ENCODE data around the gene SLC7A1.
"Not testable (repeated sequence)": the region's sequence is repeated elsewhere in the genome, so short reads cannot be mapped to it uniquely, and the experiment has no call there.

SLC7A1 gene

GRCh38 chr13:29595380-29596063 lies at the start of gene SLC7A1:
Gene SLC7A1, minus strand, starts transcription at chr13:29595688. Its CDS starts 59,500 bp downstream, at chr13:29536188.
- Histone ChIP-seq H3K27me3 (ENCODE audit: control insufficient read depth in 2 of 2, insufficient read depth in 2 of 2, low read length in 2 of 2) (peaks cover 0 to 2% of the 10 kb centered on the region in 2 donors), H3K9me3 (ENCODE audit: control insufficient read depth in 2 of 2, low read length in 2 of 2) (no peaks in the 10 kb centered on the region), H3K27ac (ENCODE audit: low read depth in 2 of 2, low read length in 2 of 2) (peak within 1 kb of the TSS; percentile 77 to 82), H3K36me3 (ENCODE audit: control insufficient read depth in 2 of 2, insufficient read depth in 2 of 2, low read length in 2 of 2) (no peaks in the 10 kb centered on the region), H3K9ac (ENCODE audit: low read depth in 1 of 2, low read length in 2 of 2) (peak within 1 kb of the TSS; percentile 74 to 89), H3K4me1 (ENCODE audit: control insufficient read depth in 2 of 2, insufficient read depth in 2 of 2, low read length in 2 of 2) (peaks cover 4 to 8% of the 10 kb centered on the region in 2 donors), H3K4me3 (ENCODE audit: low read length in 2 of 2) (peak within 1 kb of the TSS; percentile 80 to 82)

GRCh38 chr13:29640665-29641064 lies 45.2 kb upstream of the SLC7A1 start:
- Histone ChIP-seq H3K9me3 (ENCODE audit: control insufficient read depth in 2 of 2, low read length in 2 of 2) (no peaks in the 10 kb centered on the region), H3K27ac (ENCODE audit: low read depth in 2 of 2, low read length in 2 of 2) (no peak overlapping the region), H3K4me1 (ENCODE audit: control insufficient read depth in 2 of 2, insufficient read depth in 2 of 2, low read length in 2 of 2) (peaks cover 0 to 3% of the 10 kb centered on the region in 2 donors), H3K4me3 (ENCODE audit: low read length in 2 of 2) (no peak overlapping the region), H3K27me3 (ENCODE audit: control insufficient read depth in 2 of 2, insufficient read depth in 2 of 2, low read length in 2 of 2) (no peaks in the 10 kb centered on the region), H3K36me3 (ENCODE audit: control insufficient read depth in 2 of 2, insufficient read depth in 2 of 2, low read length in 2 of 2) (no peaks in the 10 kb centered on the region), H3K9ac (ENCODE audit: low read depth in 1 of 2, low read length in 2 of 2) (no peak overlapping the region)

- not testable (repeated sequence) for H3K4me3 ChIP-seq (ENCODE audit: low read length in 2 of 2); H3K9me3 ChIP-seq (ENCODE audit: control insufficient read depth in 2 of 2, low read length in 2 of 2); H3K36me3 ChIP-seq (ENCODE audit: control insufficient read depth in 2 of 2, insufficient read depth in 2 of 2, low read length in 2 of 2); H3K27me3 ChIP-seq (ENCODE audit: control insufficient read depth in 2 of 2, insufficient read depth in 2 of 2, low read length in 2 of 2); H3K9ac ChIP-seq (ENCODE audit: low read depth in 1 of 2, low read length in 2 of 2); H3K4me1 ChIP-seq (ENCODE audit: control insufficient read depth in 2 of 2, insufficient read depth in 2 of 2, low read length in 2 of 2); H3K27ac ChIP-seq (ENCODE audit: low read depth in 2 of 2, low read length in 2 of 2)
These were observed 41.3 kb upstream of the SLC7A1 start for GRCh38 chr13:29636831-29637230.

GRCh38 chr13:29624997-29625396 lies 29.5 kb upstream of the SLC7A1 start:
- no peaks in the 10 kb centered on the region for H3K27me3 ChIP-seq (ENCODE audit: control insufficient read depth in 2 of 2, insufficient read depth in 2 of 2, low read length in 2 of 2)
- H3K9me3 ChIP-seq (ENCODE audit: control insufficient read depth in 2 of 2, low read length in 2 of 2), result no peaks in the 10 kb centered on the region
- H3K4me1 ChIP-seq (ENCODE audit: control insufficient read depth in 2 of 2, insufficient read depth in 2 of 2, low read length in 2 of 2), result no peaks in the 10 kb centered on the region
- H3K36me3 ChIP-seq (ENCODE audit: control insufficient read depth in 2 of 2, insufficient read depth in 2 of 2, low read length in 2 of 2), result no peaks in the 10 kb centered on the region
- H3K9ac ChIP-seq (ENCODE audit: low read depth in 1 of 2, low read length in 2 of 2), result no peak overlapping the region
- no peak overlapping the region for H3K4me3 ChIP-seq (ENCODE audit: low read length in 2 of 2)
- no peak overlapping the region for H3K27ac ChIP-seq (ENCODE audit: low read depth in 2 of 2, low read length in 2 of 2)

- Histone ChIP-seq H3K36me3 (ENCODE audit: control insufficient read depth in 2 of 2, insufficient read depth in 2 of 2, low read length in 2 of 2) (no peaks in the 10 kb centered on the region), H3K9me3 (ENCODE audit: control insufficient read depth in 2 of 2, low read length in 2 of 2) (no peaks in the 10 kb centered on the region), H3K27me3 (ENCODE audit: control insufficient read depth in 2 of 2, insufficient read depth in 2 of 2, low read length in 2 of 2) (no peaks in the 10 kb centered on the region), H3K9ac (ENCODE audit: low read depth in 1 of 2, low read length in 2 of 2) (no peak overlapping the region), H3K4me3 (ENCODE audit: low read length in 2 of 2) (no peak overlapping the region), H3K27ac (ENCODE audit: low read depth in 2 of 2, low read length in 2 of 2) (no peak overlapping the region), H3K4me1 (ENCODE audit: control insufficient read depth in 2 of 2, insufficient read depth in 2 of 2, low read length in 2 of 2) (no peaks in the 10 kb centered on the region)
These were observed 26.4 kb upstream of the SLC7A1 start for GRCh38 chr13:29621841-29622240.

- no peak overlapping the region for H3K27ac ChIP-seq (ENCODE audit: low read depth in 2 of 2, low read length in 2 of 2)
These were observed 25.7 kb upstream of the SLC7A1 start for GRCh38 chr13:29621051-29621800.

GRCh38 chr13:29619995-29620394 lies 24.5 kb upstream of the SLC7A1 start:
- H3K4me3 ChIP-seq (ENCODE audit: low read length in 2 of 2), result no peak overlapping the region
- H3K27ac ChIP-seq (ENCODE audit: low read depth in 2 of 2, low read length in 2 of 2), result no peak overlapping the region
- H3K27me3 ChIP-seq (ENCODE audit: control insufficient read depth in 2 of 2, insufficient read depth in 2 of 2, low read length in 2 of 2), result no peaks in the 10 kb centered on the region
- no peak overlapping the region for H3K9ac ChIP-seq (ENCODE audit: low read depth in 1 of 2, low read length in 2 of 2)
- no peaks in the 10 kb centered on the region for H3K9me3 ChIP-seq (ENCODE audit: control insufficient read depth in 2 of 2, low read length in 2 of 2)
- H3K36me3 ChIP-seq (ENCODE audit: control insufficient read depth in 2 of 2, insufficient read depth in 2 of 2, low read length in 2 of 2), result no peaks in the 10 kb centered on the region
- H3K4me1 ChIP-seq (ENCODE audit: control insufficient read depth in 2 of 2, insufficient read depth in 2 of 2, low read length in 2 of 2), result no peaks in the 10 kb centered on the region

More at GRCh38 chr13:29621051-29621800, 25.7 kb upstream of the SLC7A1 start:
- Histone ChIP-seq H3K27me3 (ENCODE audit: control insufficient read depth in 2 of 2, insufficient read depth in 2 of 2, low read length in 2 of 2) (no peaks in the 10 kb centered on the region), H3K9ac (ENCODE audit: low read depth in 1 of 2, low read length in 2 of 2) (no peak overlapping the region), H3K4me3 (ENCODE audit: low read length in 2 of 2) (no peak overlapping the region), H3K9me3 (ENCODE audit: control insufficient read depth in 2 of 2, low read length in 2 of 2) (no peaks in the 10 kb centered on the region), H3K36me3 (ENCODE audit: control insufficient read depth in 2 of 2, insufficient read depth in 2 of 2, low read length in 2 of 2) (no peaks in the 10 kb centered on the region), H3K4me1 (ENCODE audit: control insufficient read depth in 2 of 2, insufficient read depth in 2 of 2, low read length in 2 of 2) (no peaks in the 10 kb centered on the region)

- Histone ChIP-seq H3K9ac (ENCODE audit: low read depth in 1 of 2, low read length in 2 of 2) (no peak overlapping the region), H3K27me3 (ENCODE audit: control insufficient read depth in 2 of 2, insufficient read depth in 2 of 2, low read length in 2 of 2) (no peaks in the 10 kb centered on the region), H3K4me3 (ENCODE audit: low read length in 2 of 2) (no peak overlapping the region), H3K27ac (ENCODE audit: low read depth in 2 of 2, low read length in 2 of 2) (no peak overlapping the region), H3K36me3 (ENCODE audit: control insufficient read depth in 2 of 2, insufficient read depth in 2 of 2, low read length in 2 of 2) (no peaks in the 10 kb centered on the region), H3K4me1 (ENCODE audit: control insufficient read depth in 2 of 2, insufficient read depth in 2 of 2, low read length in 2 of 2) (no peaks in the 10 kb centered on the region), H3K9me3 (ENCODE audit: control insufficient read depth in 2 of 2, low read length in 2 of 2) (no peaks in the 10 kb centered on the region)
These were observed 17.6 kb upstream of the SLC7A1 start for GRCh38 chr13:29613101-29613500.

GRCh38 chr13:29607465-29607864 lies 12.0 kb upstream of the SLC7A1 start:
- no peaks in the 10 kb centered on the region for H3K27me3 ChIP-seq (ENCODE audit: control insufficient read depth in 2 of 2, insufficient read depth in 2 of 2, low read length in 2 of 2)
- H3K9ac ChIP-seq (ENCODE audit: low read depth in 1 of 2, low read length in 2 of 2), result no peak overlapping the region
- H3K27ac ChIP-seq (ENCODE audit: low read depth in 2 of 2, low read length in 2 of 2), result no peak overlapping the region

GRCh38 chr13:29605860-29606526 lies 10.5 kb upstream of the SLC7A1 start:
- no peaks in the 10 kb centered on the region for H3K9me3 ChIP-seq (ENCODE audit: control insufficient read depth in 2 of 2, low read length in 2 of 2)
- no peaks in the 10 kb centered on the region for H3K4me1 ChIP-seq (ENCODE audit: control insufficient read depth in 2 of 2, insufficient read depth in 2 of 2, low read length in 2 of 2)
- no peak overlapping the region for H3K9ac ChIP-seq (ENCODE audit: low read depth in 1 of 2, low read length in 2 of 2)
- no peak overlapping the region for H3K27ac ChIP-seq (ENCODE audit: low read depth in 2 of 2, low read length in 2 of 2)
- H3K4me3 ChIP-seq (ENCODE audit: low read length in 2 of 2), result no peak overlapping the region
- H3K36me3 ChIP-seq (ENCODE audit: control insufficient read depth in 2 of 2, insufficient read depth in 2 of 2, low read length in 2 of 2), result no peaks in the 10 kb centered on the region
- no peaks in the 10 kb centered on the region for H3K27me3 ChIP-seq (ENCODE audit: control insufficient read depth in 2 of 2, insufficient read depth in 2 of 2, low read length in 2 of 2)

More at GRCh38 chr13:29607465-29607864, 12.0 kb upstream of the SLC7A1 start:
- H3K9me3 ChIP-seq (ENCODE audit: control insufficient read depth in 2 of 2, low read length in 2 of 2), result no peaks in the 10 kb centered on the region
- no peak overlapping the region for H3K4me3 ChIP-seq (ENCODE audit: low read length in 2 of 2)
- H3K36me3 ChIP-seq (ENCODE audit: control insufficient read depth in 2 of 2, insufficient read depth in 2 of 2, low read length in 2 of 2), result no peaks in the 10 kb centered on the region
- H3K4me1 ChIP-seq (ENCODE audit: control insufficient read depth in 2 of 2, insufficient read depth in 2 of 2, low read length in 2 of 2), result no peaks in the 10 kb centered on the region

Measured in mucosa of rectum (tissue), 2 donors.